NCI-H1092 treated with DMSO at 0.1 percent for 48 hours (cell line): Measurements from ENCODE around the gene VMA21.

Experiments
- DNase-seq: peaks from one replicate; lab custom pipeline; 2025; lab: John Stamatoyannopoulos, UW

Gene VMA21

DNA sequence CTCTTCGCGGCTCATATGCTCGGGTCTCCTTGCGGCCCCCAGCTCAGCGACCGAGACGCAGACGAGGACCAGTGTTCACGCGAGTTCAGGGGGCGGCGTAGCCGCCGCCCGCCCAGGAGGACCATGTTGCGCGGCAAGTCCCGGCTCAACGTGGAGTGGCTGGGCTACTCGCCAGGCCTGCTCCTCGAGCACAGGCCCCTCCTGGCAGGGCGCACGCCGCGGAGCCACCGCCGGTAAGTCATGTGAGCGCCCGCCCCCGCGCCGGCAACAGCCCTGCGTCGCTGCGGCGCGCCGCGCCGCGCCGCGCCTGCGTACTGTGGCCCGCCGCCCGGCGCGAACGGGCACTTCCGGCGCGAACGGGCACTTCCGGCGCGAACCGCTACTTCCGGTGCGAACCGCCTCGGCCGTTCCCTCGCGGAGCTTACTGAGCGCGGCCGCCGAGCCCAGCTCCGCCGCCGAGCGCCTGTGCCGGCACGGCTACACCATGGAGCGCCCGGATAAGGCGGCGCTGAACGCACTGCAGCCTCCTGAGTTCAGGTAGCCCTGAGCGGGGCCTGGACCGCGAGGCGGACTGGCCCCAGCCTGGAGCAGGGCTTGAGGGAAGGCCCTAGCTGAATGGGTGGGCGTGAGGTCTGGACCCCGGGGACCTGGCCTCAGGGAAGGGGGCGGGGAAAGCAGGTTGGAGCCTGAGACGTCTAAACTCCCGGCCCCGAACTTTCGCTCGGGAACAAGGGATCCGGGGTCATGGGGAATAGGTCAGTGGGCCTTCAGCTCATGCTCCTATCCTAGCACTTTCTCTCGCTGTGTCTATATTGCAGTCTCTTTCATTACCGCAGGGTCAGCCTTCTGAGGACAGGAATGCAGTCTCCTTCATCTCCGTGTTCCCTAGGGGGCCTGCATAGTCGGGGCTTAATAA lies at the start of gene VMA21:
TSS of gene VMA21 (plus strand) at position 382 of the 916 bp plus-strand sequence. CDS start at position 485, 103 bp downstream.
- DNase-seq, result peak; percentile 90

GRCh38 chrX:151359341-151359740 lies 37.7 kb upstream of the VMA21 start:
- DNase-seq, result no peak

DNA sequence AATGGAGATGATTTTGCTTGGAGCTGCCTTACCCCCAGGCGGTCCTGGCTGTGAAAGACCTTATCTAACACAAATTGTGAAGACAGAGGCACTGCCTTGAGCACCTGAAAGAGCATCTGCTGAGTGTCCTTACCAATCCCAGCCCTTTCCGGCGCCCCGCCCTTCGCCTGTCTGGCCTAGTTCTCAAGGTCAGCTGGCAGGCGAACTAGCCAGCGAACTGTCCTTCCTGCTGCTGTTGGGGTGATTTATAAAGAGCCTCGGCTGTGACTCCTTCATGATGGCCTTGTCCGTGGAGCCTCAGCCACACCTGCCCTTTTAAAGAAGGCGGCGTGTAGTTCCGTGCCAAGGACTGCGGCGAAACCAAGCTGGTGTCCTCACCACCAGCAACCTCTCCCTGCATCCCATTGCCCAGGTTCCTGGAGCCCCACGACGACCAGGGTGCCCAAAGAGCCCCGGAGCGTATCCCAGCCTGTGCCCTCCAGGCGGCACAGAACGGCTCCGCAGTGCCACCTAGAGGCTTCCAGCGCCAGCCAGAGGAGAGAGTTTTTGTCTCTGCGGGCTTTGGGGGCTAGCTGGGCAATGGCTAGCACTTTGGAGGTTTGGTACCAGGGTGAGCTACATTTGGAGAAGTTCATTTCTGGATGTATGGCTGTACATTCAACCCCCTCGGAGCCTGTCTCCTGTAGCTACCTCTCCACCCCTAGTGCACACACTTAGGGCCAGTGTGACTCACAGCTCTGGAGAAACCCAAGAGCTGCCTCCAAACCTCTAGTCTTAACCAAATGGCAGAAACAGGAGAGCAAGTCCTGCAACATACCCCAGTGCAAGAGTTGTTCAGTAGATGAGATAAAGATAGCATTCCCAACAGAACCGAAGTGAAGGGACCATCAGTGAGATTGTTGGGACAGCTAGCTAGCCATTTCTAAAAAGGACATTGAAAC lies 36.8 kb upstream of the VMA21 start:
- DNase-seq, result peak; percentile 69

GRCh38 chrX:151363316-151363715 lies 33.7 kb upstream of the VMA21 start:
- DNase-seq, result no peak

DNA sequence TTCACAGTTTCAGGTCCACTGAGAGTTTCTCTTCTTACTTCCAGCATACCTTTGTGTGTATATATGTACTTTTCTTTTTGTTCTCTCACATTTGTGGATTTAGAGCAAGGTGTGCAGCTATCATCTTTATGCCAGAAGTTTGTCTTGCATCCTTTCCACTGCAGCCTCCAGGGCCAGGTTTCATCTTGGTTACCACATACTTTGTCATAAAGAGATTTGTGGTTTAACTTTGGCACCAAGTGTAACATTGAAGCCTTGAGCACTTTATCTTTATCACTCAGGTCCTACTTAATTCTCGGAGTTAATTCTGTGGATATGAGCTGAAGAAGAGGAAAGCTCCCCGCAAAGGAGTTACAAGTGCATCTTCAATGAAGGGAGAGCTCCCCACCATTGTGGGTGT lies 31.4 kb upstream of the VMA21 start:
- no peak for DNase-seq

GRCh38 chrX:151370906-151371305 lies 26.1 kb upstream of the VMA21 start:
- no peak for DNase-seq

- DNase-seq, result peak; percentile 88
Measured at GRCh38 chrX:151384807-151385206, 12.2 kb upstream of the VMA21 start.

GRCh38 chrX:151386838-151387459 lies 10.1 kb upstream of the VMA21 start:
- no peak for DNase-seq

- DNase-seq, result no peak
Measured at GRCh38 chrX:151391722-151392121, 5.3 kb upstream of the VMA21 start.

DNA sequence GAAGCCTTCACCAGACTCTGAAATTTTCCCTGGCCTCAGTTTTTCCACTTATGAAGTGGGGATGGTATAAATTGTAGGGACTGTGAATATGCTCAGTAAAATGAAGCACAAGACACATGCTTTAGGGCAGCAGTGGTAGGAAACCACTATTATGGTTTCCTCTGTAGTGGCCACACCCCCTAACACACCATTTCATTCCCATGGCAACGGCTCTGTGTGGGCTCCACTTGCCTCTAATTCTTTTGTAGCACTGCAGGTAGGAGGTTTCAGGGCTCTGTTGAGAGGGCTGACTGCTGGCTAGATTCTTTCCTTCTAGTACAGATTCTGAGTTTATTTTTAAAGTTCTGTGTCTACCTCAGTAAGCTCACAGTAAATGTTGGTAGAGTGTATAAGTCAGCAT lies 3.5 kb upstream of the VMA21 start:
- no peak for DNase-seq

DNA sequence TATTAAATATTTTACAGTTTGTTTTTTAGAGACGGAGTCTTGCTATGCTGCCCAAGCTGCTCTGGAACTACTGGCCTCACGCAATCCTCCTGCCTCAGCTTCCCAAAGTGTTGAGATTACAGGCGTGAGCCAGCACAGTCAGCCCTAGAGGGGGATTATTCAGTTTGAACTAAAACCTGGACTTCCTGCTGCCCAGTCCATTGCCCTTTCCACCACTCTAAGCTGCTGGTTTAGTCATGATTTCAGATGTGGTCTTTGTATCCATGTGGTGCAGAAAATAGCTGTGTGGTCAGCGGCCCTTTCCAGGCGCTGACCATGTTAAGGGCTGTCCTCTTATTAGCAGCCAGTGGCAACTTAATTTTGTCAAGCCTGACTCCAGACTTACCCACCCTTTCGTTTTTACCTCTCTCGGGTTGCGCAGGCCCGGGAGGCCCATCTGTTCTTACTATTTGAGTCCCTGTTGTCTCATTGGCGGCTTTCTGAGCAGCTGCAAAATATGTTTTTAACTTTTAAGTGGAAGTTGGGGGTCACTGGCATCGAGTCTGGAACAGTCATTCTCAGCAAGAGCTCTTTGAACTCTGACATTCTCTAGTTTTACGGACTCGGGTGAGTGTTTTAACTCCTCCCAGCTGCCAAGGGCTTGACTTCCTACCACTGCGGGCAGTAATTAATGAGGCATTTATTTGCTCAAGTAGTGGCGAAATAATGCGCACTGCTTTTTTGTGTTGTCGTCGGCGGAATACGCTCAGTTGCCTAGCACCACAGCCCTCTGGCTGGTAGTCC lies 773 bp upstream of the VMA21 start:
- DNase-seq, result peak; percentile 86

DNA sequence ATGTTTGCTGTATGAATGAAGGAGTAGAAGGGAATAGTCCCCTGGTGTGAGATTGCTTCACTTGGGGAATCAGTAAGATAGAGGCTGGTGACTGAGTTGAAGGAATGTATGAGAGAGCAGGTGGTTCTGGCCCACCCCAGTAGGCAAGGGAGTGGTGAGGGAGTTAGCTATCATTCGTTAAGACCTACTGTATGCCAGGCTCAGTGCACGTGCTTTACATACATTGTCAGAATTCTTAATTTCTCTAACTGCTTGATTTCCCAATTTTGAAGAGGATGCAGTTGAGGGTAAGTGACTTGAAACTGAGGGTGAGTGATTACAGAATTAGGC lies 700 bp downstream of the VMA21 start:
- no peak for DNase-seq

DNA sequence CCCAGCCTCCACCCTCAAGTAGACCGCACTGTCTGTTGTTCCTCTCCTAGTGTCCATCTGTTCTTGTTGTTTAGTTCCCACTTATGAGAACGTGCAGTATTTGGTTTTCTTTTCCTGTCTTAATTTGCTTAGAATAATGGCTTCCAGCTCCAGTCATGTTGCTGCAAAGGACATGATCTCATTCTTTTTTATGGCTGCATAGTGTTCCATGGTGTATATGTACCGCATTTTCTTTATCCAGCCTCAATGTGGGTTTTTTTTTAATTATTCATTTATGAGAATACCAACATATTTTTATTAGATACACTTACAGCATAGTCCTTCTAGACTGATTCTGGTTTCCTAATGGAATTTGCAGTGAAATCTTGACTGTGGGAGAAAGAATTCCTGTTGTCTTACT lies 1.3 kb downstream of the VMA21 start:
- no peak for DNase-seq

DNA sequence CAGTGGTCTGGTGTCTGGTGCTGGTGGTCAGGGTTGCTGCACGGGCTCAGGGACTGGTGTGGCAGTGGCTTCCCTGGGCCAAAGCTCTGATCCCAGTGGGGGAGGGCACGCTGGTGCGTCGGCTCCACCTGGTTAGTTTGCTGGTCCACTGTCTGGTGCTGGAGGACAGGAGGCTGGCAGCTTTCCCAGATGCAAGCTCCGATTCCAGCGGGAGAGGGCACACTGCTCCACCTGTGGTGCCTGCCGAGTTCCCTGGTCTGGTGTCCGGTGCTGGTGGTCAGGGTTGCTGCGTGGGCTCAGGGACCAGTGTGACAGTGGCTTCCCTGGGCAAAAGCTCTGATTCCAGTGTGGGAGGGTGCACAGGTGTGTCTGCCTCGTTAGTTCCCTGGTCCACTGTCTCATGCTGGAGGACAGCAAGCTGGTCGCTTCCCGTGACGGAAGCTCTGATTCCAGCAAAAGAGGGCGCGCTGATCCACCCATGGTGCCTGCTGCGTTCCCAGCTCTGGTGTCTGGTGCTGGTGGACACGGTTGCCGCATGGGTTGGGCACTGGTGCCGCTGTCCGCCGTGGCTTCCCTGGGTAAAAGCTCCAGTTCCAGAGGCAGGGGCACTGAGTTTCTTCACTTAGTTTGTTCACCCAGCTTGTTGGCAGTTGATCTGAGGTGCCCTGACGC lies 5.8 kb downstream of the VMA21 start:
- peak; percentile 74 for DNase-seq

- DNase-seq, result no peak
Measured at GRCh38 chrX:151416579-151416978, 19.6 kb downstream of the VMA21 start.

DNA sequence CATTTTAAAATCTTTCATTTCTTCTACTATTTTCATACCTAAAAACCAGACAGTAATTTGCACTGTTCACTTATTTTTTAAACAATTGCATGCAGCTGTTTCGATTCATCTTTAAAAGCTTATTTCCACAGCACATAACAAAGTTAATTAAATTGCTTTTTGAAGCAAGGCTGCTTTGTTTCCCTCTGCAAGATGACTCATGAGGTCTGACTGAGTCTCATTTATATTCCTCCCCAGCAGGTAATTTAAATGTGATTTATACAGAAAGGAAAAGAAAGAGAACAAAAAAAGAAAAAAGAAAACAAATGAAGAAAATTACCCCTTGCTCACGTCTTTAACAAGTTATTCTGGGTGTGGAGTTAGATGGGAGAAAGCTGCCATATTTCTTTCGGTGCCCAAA lies 22.8 kb downstream of the VMA21 start:
- DNase-seq, result no peak

- DNase-seq, result no peak
Measured at GRCh38 chrX:151424505-151424904, 27.5 kb downstream of the VMA21 start.

DNA sequence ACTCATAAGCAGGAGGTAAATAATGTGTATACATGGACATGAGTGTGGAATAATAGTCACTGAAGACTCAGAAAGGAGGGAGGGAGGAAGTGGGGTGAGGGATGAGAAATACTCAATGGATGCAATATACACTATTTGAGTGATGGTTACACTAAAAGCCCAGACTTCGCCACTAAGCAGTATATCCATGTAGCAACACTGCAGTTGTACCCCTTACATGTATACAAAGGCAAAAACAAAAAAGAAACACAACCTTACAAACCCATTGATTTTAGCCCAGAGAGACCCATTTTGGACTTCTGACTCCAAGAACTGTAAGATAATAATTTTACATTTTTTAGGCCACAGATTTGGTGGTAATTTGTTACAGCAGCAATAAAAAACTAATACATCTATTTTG lies 51.5 kb downstream of the VMA21 start:
- DNase-seq, result no peak

DNA sequence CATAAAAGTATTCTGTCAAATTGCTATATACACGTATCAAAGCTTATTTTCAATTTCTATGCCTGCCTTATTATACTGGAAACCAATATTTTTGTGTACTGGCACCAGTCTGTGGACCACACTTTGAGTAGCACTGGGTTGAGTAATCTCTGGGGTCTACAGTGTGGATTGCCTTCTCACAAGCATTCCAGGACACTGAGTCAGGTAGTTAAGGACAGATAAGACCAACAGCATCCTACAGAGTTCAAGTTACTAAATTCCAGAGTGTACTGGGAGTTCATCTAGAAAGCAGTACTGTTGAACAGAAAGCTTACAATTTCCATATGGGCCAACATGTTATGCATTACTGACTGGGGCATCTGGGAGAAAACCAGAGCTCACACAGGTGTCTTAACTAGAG lies 61.8 kb downstream of the VMA21 start:
- DNase-seq, result no peak
